Measurements from ENCODE around the gene TGIF1.

TGIF1 gene

GRCh38 chr18:3402982-3403451, 47.0 kb upstream of the TGIF1 start:
- no peak overlapping the region for H3K9ac ChIP-seq (ENCODE audit: low read length)
- H3K4me1 ChIP-seq (ENCODE audit: insufficient read depth, low read length, severe bottlenecking) = peaks cover 9% of the 10 kb centered on the region
- no peaks in the 10 kb centered on the region for H4K20me1 ChIP-seq (ENCODE audit: insufficient read depth, low read length)
- H3K4me2 ChIP-seq (ENCODE audit: low read length) = no peak overlapping the region
- H3K4me3 ChIP-seq (ENCODE audit: low read depth, low read length, poor library complexity, severe bottlenecking) = no peak overlapping the region
- H2AFZ ChIP-seq (ENCODE audit: low read length) = no peak overlapping the region
- no peak overlapping the region for H3K27ac ChIP-seq (ENCODE audit: low read depth, low read length, poor library complexity, severe bottlenecking)
- TF ChIP-seq EZH2 (IDR thresholded peaks at IDR 0.05; ENCODE audit: borderline replicate concordance, low read length) = no peak
- no peak for TF ChIP-seq CTCF (IDR thresholded peaks at IDR 0.05; ENCODE audit: low read length)
- H3K9me2 ChIP-seq (ENCODE audit: low read depth, low read length) = no peaks in the 10 kb centered on the region
- H3K79me2 ChIP-seq (ENCODE audit: insufficient read depth, low read length) = no peaks in the 10 kb centered on the region
- H3K27me3 ChIP-seq (ENCODE audit: insufficient read depth, low read length) = no peaks in the 10 kb centered on the region
- H3K36me3 ChIP-seq (ENCODE audit: insufficient read depth, low read length) = no peaks in the 10 kb centered on the region; the same call in 1 of the 2 replicates
- H3K9me3 ChIP-seq (ENCODE audit: low read length) = no peaks in the 10 kb centered on the region
- H3F3A ChIP-seq (ENCODE audit: insufficient read depth, low read length) = no peaks in the 10 kb centered on the region

GRCh38 chr18:3405713-3406112, 44.3 kb upstream of the TGIF1 start:
- Histone ChIP-seq H2AFZ (ENCODE audit: low read length) (no peak overlapping the region), H3K27ac (ENCODE audit: low read depth, low read length, poor library complexity, severe bottlenecking) (no peak overlapping the region), H3K4me2 (ENCODE audit: low read length) (no peak overlapping the region), H3K4me3 (ENCODE audit: low read depth, low read length, poor library complexity, severe bottlenecking) (no peak overlapping the region), H3F3A (ENCODE audit: insufficient read depth, low read length) (no peaks in the 10 kb centered on the region), H3K9ac (ENCODE audit: low read length) (no peak overlapping the region), H3K4me1 (ENCODE audit: insufficient read depth, low read length, severe bottlenecking) (peaks cover 9% of the 10 kb centered on the region), H3K9me3 (ENCODE audit: low read length) (no peaks in the 10 kb centered on the region), H3K27me3 (ENCODE audit: insufficient read depth, low read length) (no peaks in the 10 kb centered on the region), H3K36me3 (ENCODE audit: insufficient read depth, low read length) (no peaks in the 10 kb centered on the region; the same call in 1 of the 2 replicates), H3K79me2 (ENCODE audit: insufficient read depth, low read length) (no peaks in the 10 kb centered on the region), H3K9me2 (ENCODE audit: low read depth, low read length) (no peaks in the 10 kb centered on the region), H4K20me1 (ENCODE audit: insufficient read depth, low read length) (no peaks in the 10 kb centered on the region)
- TF ChIP-seq EZH2 (IDR thresholded peaks at IDR 0.05; ENCODE audit: borderline replicate concordance, low read length) (no peak), CTCF (IDR thresholded peaks at IDR 0.05; ENCODE audit: low read length) (no peak)

DNA sequence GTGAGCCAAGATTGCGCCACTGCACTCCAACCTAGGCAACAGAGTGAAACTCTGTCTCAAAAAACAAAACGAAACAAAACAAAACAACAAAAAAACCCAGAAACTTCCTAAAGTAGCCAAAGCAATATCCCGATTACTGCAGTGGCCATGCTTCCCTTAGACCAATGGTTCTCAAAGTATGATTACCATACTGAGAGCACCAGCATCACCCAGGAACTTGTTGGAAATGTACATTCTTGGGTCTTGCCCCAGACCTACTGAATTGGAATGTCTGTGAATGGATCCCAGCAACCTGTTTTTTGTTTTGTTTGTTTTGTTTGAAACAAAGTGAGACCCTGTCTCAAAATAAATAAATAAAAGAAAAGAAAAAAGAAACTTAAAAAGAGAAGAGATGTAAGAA, 41.9 kb upstream of the TGIF1 start:
- Histone ChIP-seq H2AFZ (ENCODE audit: low read length) (no peak overlapping the region), H3K27me3 (ENCODE audit: insufficient read depth, low read length) (no peaks in the 10 kb centered on the region), H3K4me3 (ENCODE audit: low read depth, low read length, poor library complexity, severe bottlenecking) (no peak overlapping the region), H3K4me1 (ENCODE audit: insufficient read depth, low read length, severe bottlenecking) (no peaks in the 10 kb centered on the region), H3K79me2 (ENCODE audit: insufficient read depth, low read length) (no peaks in the 10 kb centered on the region), H3K27ac (ENCODE audit: low read depth, low read length, poor library complexity, severe bottlenecking) (no peak overlapping the region), H4K20me1 (ENCODE audit: insufficient read depth, low read length) (no peaks in the 10 kb centered on the region), H3K9me3 (ENCODE audit: low read length) (no peaks in the 10 kb centered on the region), H3K9ac (ENCODE audit: low read length) (no peak overlapping the region), H3K4me2 (ENCODE audit: low read length) (no peak overlapping the region), H3K9me2 (ENCODE audit: low read depth, low read length) (no peaks in the 10 kb centered on the region), H3F3A (ENCODE audit: insufficient read depth, low read length) (no peaks in the 10 kb centered on the region), H3K36me3 (ENCODE audit: insufficient read depth, low read length) (no peaks in the 10 kb centered on the region)
- TF ChIP-seq CTCF (IDR thresholded peaks at IDR 0.05; ENCODE audit: low read length) (no peak), EZH2 (IDR thresholded peaks at IDR 0.05; ENCODE audit: borderline replicate concordance, low read length) (no peak)

All from OCI-LY1 (cell line).